ENCODE measurements around the gene G6PD.

The G6PD gene

DNA sequence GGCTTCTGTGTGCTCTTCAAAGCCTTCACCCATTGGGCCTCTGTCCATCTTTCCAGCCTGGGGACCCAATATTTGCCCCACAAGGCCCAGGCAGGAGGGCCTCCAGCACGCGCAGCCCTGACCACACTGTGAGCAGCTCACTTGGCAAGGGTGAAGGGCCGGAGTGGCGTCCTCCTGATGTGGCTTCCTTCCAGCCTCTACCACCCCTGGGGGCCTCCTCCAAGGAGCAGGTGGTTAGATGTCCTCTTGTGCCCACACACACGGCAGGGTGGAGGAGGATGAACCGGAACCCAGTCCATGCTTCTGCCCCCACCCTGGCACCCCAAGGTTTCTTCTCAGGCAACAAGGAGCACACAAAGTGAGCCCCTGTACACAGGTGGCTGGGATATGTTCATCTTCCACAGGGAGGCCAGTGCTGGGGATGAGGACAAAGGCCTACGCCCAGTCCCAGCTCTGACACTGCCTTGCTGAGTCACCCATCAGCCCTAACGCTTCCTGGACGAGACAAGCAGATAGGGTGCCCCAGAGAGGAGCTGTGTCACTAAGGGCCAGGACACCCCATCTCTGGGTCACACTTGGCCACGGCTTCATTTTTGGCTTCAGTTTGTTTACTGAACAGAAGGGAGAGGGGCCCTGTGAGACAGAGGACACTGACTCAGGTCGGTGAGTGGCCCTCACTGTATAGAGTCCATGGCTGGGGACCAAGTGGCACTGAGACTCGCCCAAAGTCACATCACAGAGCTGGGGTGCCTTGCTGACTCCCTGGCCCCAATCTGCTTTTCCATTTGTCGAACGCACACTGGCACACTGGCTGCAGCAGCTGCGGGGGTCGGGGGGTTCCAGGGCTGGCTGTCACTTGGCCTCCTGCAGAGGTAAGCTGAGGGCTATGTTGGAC is 62.1 kb downstream of the G6PD start:
- TF ChIP-seq CTCF (IDR thresholded peaks at IDR 0.05) = no peak
- no peak for TF ChIP-seq ZFX (IDR thresholded peaks at IDR 0.05; ENCODE audit: borderline replicate concordance)

GRCh38 chrX:154483325-154483724 is 63.3 kb downstream of the G6PD start:
- no peak overlapping the region for H3K27ac ChIP-seq
- TF ChIP-seq ZFX (IDR thresholded peaks at IDR 0.05; ENCODE audit: borderline replicate concordance) = no peak
- no peak for TF ChIP-seq CTCF (IDR thresholded peaks at IDR 0.05)

More for the DNA sequence above, 62.1 kb downstream of the G6PD start:
- no peak overlapping the region for H3K27ac ChIP-seq

GRCh38 chrX:154482786-154483185 is 63.9 kb downstream of the G6PD start:
- H3K27ac ChIP-seq = no peak overlapping the region
- TF ChIP-seq ZFX (IDR thresholded peaks at IDR 0.05; ENCODE audit: borderline replicate concordance) = no peak
- TF ChIP-seq CTCF (IDR thresholded peaks at IDR 0.05) = no peak

DNA sequence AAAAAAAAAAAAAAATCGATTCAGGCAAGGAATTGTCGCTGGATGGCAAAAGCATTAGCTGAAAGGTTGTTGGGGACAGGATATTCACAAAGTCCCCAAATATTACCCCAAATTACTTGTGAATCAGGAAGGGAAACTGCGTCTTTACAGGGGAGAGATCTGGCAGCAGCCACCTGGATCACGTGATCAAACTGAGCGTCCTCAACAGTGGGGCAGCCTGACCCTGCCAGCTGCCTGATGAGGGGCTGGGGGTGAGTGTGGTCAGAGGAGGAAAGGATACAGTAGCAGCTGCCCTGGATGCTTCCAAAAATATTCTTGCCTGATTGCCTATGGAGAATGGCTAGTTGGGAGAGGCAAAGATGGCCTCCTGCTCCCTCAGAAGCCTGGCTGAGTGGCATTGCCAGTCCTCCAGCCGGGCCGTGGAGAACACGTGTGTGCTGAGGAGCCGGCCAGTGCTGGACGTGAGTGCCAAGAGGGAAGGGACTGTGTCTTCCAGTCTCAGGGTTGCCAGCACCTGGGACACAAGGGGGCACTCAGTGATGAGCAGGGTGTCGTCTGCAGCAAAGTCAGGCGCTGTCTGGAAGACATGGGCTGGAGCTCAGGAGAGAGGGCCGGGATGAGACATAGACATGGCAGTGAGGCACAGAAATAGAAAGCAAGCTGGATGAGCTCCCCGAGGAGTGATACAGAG is 64.6 kb downstream of the G6PD start:
- no peak for TF ChIP-seq ZFX (IDR thresholded peaks at IDR 0.05; ENCODE audit: borderline replicate concordance)
- no peak for TF ChIP-seq CTCF (IDR thresholded peaks at IDR 0.05)
- no peak overlapping the region for H3K27ac ChIP-seq
